Non-pigmented ciliary epithelial cell (primary cell): ENCODE results near the gene FBXL7.
"Not testable (repeated sequence)": the region's sequence is repeated elsewhere in the genome, so short reads cannot be mapped to it uniquely, and the experiment has no call there.

Experiments used
- DNase-seq: peaks from one replicate; pipeline ENCODE4 v3.0.0-alpha.2; 2010; ENCODE audit warnings: low read depth

The FBXL7 gene

DNA sequence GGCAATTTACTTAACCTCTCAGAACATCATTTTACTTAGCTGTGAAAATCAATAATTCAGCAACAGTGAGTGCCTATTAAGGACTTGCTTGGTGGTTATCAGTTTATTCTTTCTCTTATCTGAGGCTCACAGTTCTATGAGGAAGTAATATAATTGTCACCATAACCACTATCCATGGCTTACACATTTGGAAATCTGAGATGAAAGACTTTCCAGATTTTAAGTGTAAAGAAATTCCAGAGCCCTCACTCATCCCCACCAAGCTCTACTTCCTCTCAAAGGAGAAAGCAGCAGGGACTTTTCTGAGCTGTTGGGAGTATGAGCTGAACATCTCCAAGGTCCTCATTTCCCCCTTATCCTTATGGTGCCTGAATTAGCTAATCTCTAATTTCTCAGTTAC lies 321.5 kb downstream of the FBXL7 start:
- no peak for DNase-seq

GRCh38 chr5:15823398-15823797 lies 323.4 kb downstream of the FBXL7 start:
- no peak for DNase-seq

DNA sequence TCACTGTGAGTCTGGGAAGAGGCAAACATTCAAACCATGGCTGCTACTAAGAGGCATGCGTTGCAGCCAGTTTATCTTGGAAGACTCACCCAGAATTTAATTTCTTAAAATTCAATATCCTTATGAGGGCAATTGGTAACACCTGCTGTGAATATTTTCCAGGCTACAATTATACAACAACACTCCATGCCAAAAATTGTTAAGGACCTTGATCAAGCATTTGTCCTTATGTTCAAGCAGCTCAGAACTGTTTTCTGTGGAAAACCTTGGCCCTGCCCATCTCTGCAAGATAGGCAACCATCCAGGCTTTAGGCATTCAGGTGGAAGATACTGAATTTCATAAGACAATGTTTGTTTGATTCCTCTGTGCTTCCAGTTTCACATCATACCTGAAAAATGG lies 327.8 kb downstream of the FBXL7 start:
- no peak for DNase-seq

DNA sequence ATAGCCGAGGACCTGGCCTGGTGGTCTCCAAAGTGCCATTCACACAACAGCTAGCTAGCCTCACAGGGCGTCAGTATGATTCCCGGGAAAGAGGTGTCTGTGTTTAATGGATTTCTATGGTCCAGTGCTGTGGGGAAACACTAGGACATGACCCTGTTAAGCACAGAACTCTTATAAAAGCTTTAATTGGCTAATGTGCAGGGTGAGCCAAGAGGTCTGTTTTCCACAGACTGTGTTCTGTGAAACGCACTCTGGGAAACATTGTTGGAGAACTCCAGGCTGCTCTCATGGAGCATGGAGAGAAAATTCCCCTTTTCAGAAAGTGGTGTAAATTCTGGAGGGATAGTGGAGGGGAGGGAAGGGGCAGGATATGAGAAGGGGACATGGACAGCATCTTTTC lies 331.4 kb downstream of the FBXL7 start:
- DNase-seq, result no peak

GRCh38 chr5:15833365-15833764 lies 333.4 kb downstream of the FBXL7 start:
- no peak for DNase-seq

GRCh38 chr5:15834596-15835245 lies 334.7 kb downstream of the FBXL7 start:
- peak; percentile 64 for DNase-seq

GRCh38 chr5:15835514-15835913 lies 335.5 kb downstream of the FBXL7 start:
- no peak for DNase-seq

DNA sequence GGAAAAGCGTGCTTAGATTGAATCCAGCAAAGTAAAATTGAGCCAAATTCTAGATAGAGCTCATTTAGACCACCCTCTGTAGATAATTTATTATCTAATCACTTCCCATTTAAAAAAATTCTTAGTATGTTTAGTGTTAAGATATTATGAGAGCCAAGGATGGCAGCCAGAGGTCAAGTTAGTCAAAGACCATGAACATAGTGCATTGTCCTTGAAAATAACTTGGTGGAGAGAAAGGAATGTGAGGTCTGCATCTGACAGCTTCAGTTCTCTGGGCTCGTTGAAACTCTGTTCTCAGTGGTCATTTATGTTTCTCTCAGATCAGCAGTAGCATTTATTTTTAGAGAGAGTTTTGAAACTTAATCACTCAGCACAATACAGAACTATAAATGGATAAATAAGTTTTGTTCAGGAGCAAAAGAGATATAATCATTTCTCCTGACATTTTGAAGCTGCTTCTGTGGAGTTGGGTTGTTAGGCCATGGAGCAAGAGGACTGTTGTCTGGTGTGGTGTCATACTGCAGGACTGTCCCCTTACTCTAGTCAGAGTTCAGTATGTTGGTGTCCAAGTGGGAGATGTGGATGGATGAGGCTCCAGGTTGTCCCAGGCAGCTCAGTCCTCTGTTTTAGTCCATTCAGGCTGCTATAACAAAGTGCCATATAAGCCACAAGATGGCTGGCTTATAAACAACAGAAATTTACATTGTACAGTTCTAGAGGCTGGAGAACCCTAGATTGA lies 337.7 kb downstream of the FBXL7 start:
- no peak for DNase-seq

DNA sequence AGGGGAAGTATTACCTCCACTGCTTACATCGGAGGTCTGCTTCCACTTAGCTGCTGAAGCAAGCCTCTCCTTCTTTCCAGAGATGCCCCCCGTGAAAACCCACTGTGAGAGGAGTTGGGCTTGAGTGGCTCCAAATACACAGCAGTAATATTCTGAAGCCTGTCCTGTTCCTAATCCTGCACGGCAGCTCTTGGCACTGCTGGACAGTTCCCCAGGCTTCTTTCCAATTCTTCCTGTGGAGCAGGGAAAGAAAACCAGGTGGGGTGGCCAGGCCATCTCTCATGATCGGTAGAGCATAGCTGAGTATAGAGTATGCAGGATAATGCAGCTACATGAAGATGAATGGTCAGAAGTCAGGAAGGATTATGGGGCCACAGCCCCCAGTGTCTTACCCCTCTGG lies 344.3 kb downstream of the FBXL7 start:
- DNase-seq, result no peak

- no peak for DNase-seq
These were observed 344.9 kb downstream of the FBXL7 start for GRCh38 chr5:15844871-15845270.

GRCh38 chr5:15850536-15850935 lies 350.6 kb downstream of the FBXL7 start:
- DNase-seq, result no peak

GRCh38 chr5:15850939-15851341 lies 351.0 kb downstream of the FBXL7 start:
- no peak for DNase-seq

GRCh38 chr5:15852217-15852616 lies 352.2 kb downstream of the FBXL7 start:
- no peak for DNase-seq

DNA sequence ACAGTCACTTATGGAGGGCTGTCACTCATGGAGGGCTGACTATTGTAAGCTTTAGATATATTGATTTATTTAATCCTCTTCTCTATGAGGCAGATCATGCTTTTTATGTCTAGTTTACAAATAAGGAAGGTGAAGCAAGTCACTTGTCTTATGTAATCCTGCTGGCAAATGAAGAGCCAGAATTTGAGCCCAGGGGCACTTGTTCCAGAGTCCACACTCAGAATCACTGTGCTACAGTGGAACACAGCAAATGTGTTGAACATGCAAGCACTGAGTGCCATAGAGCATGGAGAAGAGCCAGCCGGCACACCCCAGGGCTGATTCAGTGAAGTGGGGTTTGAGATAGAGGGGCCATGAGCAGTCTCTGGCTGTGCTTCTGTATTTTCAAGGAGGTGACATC lies 353.0 kb downstream of the FBXL7 start:
- no peak for DNase-seq

DNA sequence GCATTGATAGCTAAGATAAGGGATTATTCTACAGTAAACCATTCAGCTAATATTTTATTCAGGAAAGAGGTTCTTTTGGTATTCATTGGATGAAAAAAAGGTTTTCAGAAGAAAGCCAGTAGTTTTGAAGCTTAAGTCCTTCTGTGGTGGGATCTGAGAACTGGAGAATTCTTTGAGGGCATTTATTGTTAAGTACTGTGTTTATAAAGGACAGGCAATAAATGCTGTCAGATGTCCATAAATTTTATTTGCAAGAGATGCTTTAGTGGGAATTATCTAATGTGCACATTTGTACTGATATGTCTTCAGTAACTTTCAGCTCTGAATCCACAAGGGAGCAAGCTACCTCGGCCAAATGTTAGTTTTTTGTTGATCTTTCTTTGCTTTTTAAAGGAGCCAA lies 358.3 kb downstream of the FBXL7 start:
- no peak for DNase-seq

DNA sequence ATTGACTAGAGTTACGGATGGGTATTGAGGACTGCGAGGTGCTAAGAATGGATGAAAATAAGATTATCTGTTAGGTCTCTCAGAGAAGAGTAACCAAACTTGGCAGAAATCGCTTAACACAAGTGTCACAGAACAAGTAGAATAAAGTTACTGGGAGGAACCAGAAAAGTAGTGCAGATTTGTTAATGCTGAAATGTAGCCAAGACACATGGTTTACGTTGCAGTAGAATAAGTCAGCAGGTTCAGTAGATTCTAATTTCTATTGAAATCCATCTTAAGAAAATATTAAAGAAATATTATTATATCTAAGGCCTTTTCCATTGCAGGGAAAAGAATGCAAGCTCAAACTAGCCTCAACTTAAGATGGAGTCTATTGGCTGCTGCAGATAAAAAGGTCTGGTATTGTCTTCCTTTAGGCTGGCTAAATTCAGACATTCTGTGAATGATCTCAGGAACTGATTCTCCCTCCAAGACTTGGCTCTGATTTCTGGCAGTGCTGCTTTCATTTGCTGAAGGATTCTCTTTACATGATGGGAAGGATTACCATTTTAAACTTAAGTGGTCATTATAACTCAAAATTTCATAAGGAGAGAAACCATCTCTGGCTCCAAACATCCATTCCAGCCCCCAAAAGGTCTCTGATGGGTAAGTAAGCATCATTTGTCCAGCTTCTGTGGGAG lies 364.7 kb downstream of the FBXL7 start:
- DNase-seq, result no peak

- not testable (repeated sequence) for DNase-seq
These were observed 372.3 kb downstream of the FBXL7 start for GRCh38 chr5:15872259-15872658.

- no peak for DNase-seq
These were observed 377.9 kb downstream of the FBXL7 start for GRCh38 chr5:15877914-15878313.

DNA sequence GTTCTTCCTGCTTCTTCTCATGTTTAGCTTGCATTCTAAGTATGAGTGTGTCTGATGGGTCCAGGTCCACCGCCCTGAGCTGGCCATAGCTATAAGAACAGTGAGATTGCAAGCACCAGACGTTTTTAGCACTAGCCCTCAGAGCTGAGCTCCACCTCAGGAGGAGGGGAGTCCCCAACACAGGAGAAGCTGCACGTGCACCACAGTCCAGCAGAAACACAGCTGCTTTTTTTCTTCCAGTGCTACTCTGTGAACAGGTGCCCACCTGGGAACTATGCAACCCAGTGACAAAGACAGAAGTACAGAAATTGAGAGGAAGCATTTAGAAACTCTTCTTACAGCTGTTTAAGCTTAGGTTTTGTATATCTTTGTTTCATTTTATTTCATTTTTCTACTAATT lies 380.2 kb downstream of the FBXL7 start:
- no peak for DNase-seq

- peak; percentile 15 for DNase-seq
These were observed 385.2 kb downstream of the FBXL7 start for GRCh38 chr5:15885156-15885555.

DNA sequence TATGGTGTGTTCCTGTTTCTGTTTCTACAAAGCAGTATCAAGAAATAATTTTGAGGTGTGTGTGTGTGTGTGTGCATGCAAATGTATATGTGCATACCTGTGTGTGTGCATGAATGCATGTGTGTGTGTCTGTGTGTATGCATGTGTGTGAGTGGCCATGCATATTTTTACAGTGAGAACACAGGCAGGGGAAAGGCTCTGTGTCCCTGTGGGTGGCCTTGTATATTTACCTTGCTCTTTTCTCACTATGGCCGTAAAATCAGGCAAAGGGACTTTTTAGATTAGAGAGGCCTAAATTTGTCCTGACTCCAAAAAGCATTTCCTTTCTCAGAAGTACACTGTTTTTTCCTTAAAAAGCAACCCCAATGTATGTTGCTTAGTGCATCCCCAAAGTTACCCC lies 386.2 kb downstream of the FBXL7 start:
- no peak for DNase-seq

DNA sequence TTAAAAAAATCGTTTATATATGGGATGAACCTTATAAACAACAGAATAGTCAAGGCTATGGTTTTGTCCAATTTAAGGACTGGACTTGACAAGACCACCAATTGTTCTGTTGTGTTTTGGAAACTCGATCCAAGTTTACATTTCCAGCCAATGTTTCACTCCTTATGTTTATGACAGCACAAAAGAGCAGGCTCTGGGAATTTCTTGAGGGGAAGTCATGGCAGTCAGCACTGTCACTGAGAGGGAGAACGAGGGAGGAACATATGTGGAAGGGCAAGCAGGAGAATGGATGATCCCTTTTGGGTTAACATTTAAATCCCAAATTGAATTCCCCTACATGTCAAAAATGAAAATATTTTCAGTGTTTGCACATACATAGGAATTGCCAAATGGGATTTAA lies 387.1 kb downstream of the FBXL7 start:
- no peak for DNase-seq

GRCh38 chr5:15889001-15889400 lies 389.0 kb downstream of the FBXL7 start:
- no peak for DNase-seq
